ENCODE measurements around the gene HPGD.
A peak's percentile ranks its signal among the peaks of the same experiment; 100 is the strongest.

The HPGD gene

DNA sequence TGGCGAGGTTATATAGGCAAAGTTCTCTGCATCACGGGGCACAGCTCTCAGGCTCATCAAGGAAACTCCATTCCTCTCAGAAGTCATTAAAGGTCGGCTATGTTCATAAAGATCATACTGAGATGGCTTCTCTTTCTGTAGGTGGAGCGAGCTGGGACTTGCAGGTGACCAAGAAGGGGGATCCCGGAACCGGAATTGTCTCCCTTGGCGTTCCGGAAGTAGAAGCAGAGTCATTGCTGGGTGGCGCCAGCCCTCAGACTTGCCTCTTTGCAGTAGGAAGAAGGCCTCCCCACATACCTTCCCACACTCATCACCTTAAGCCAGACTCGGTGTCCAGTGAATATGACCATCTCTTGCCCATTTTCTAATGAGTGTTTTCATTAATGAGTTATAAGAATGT is 17.9 kb upstream of the HPGD start:
- TF ChIP-seq JUND (IDR thresholded peaks at IDR 0.05; ENCODE audit: low read depth): no peak
- DNase-seq (ENCODE audit: low read depth in 1 of 2, low spot score in 1 of 2): no peak
- in situ Hi-C loops (cut with HindIII; ENCODE audit: low pct_unique_long_range_greater_than_20kb, low sequenced_read_pairs): no loop called here

DNA sequence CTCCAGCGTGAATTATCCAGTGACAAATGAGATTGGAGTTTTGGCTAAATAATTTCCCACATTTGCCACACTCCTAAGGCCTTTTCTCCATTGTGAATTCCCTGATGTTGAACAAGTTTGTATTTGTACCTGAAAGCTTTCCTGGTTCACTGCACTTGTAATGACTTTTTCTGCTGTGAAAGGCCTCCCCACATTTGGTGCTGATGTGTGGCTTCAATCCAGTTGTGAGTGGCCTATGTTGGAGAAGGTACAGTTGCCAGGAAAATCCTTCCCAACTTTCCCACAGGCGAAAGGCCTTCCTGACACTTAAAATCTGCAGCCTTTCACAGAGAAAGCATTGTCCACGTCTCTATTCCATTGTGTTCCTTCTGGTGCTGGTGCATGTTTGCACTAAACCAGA is 17.3 kb upstream of the HPGD start:
- DNase-seq (ENCODE audit: low read depth in 1 of 2, low spot score in 1 of 2): no peak
- no peak for TF ChIP-seq JUND (IDR thresholded peaks at IDR 0.05; ENCODE audit: low read depth)
- in situ Hi-C loops (cut with HindIII; ENCODE audit: low pct_unique_long_range_greater_than_20kb, low sequenced_read_pairs): no loop called here

DNA sequence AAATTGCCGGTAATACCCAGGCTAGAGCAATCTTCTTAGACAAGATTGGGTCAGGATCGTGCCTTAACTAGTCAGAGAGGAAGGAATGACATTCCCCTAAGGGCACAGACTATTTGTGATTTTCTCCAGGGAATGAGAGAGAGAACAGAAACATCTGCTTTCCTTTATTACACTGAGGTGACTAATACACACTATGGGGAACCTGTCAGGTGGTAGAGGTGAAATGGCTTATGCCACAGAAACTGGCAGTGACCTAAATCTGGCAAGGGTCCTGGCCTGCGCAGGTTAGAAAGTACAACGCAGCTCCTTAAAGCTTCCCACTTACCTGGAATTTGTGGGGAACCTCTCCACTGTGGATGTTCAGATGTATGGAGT is 16.6 kb upstream of the HPGD start:
- DNase-seq (ENCODE audit: low read depth in 1 of 2, low spot score in 1 of 2): no peak
- in situ Hi-C loops (cut with HindIII; ENCODE audit: low pct_unique_long_range_greater_than_20kb, low sequenced_read_pairs): no loop called here
- no peak for TF ChIP-seq JUND (IDR thresholded peaks at IDR 0.05; ENCODE audit: low read depth)

DNA sequence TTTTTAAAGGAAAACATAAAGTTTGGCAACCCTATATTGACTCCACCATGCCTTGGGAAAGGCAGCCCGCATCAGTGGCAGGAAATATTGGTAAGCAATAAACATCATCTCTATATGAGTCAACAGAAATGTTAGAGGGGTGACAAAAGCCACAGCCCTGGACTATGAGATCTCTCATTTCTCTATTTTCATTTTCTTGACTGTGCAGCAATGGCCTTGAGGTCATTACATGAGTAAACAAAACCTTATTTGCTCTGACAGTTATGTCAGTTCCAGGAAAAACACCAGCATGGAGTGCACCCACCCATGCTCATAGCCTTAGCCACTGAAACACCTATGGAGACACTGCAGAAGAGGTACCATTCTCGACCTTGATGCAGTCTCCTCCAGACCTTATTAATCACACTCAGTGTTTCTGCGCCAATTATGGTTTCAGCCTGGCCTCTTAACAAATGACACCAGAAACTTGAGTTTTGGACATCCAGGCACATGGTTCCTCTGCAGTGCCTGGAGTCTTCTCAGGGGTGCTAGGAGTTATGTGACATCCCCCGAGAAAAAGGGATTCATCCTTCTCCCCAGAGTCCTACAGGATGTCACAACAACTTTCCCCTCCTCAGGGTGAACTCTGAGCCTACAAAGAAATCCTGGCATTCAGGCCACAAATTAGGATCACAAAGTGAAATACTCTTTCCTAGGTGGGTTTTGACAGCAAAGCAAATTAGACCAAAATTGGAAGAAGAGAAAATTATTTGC is 16.0 kb upstream of the HPGD start:
- in situ Hi-C loops (cut with HindIII; ENCODE audit: low pct_unique_long_range_greater_than_20kb, low sequenced_read_pairs): no loop called here
- no peak for TF ChIP-seq JUND (IDR thresholded peaks at IDR 0.05; ENCODE audit: low read depth)
- DNase-seq (ENCODE audit: low read depth in 1 of 2, low spot score in 1 of 2): no peak

DNA sequence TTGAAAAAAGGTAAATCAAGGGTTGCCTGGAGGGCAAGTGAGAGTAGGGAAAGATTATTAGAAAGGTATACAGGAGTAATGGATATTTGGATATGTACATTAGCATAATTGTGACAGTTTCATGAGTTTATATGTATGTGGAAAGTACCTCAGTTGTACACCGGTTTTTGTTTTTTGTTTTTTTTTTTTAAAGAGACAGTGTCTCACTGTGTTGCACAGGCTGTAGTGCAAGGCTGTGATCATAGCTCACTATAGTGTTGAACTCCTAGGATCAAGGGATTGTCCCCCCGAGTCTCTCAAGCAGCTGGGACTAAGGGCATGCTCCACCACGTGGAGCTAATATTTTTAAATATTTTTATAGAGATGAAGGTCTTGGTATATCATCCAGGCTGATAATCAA is 15.3 kb upstream of the HPGD start:
- DNase-seq (ENCODE audit: low read depth in 1 of 2, low spot score in 1 of 2): no peak
- in situ Hi-C loops (cut with HindIII; ENCODE audit: low pct_unique_long_range_greater_than_20kb, low sequenced_read_pairs): no loop called here
- TF ChIP-seq JUND (IDR thresholded peaks at IDR 0.05; ENCODE audit: low read depth): no peak

DNA sequence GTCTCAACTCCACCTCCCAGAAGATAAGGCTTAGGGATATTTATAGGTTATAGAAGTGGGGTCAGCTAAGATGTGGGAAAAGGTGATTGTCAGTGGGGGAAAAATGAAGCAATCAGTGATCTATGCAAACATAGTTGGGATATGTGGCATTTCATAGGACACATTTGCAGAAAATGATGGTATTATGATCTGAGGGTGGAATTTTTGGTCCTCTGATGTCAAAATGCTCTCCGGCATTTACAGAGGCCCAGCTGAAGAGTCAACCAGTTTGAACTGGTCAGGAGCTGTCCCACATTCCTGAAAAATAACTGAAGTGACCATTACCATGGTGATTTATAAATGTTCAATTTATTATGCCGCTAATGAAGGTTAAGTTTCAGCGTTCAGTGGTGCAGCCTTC is 12.2 kb upstream of the HPGD start:
- no peak for DNase-seq (ENCODE audit: low read depth in 1 of 2, low spot score in 1 of 2)
- in situ Hi-C loops (cut with HindIII; ENCODE audit: low pct_unique_long_range_greater_than_20kb, low sequenced_read_pairs): no loop called here
- TF ChIP-seq JUND (IDR thresholded peaks at IDR 0.05; ENCODE audit: low read depth): no peak

DNA sequence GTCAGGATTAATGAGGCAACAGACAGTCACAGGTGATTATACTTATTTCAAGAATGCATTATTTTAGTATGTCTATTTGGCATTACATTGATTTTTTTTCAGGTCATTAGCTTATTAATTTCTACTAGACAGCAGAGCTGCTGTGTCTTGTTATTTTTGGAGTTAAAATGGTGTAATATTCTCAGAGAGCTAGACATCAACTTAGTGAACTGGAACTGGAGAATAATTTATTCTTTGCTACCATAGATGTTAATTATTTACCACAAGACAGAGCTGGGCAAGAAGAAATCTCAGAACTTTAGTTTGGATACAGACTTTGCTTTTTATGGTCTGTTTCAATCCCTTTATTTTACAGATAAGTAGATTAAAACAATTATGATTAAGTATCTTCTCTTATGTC is 10.2 kb upstream of the HPGD start:
- in situ Hi-C loops (cut with HindIII; ENCODE audit: low pct_unique_long_range_greater_than_20kb, low sequenced_read_pairs): no loop called here
- no peak for DNase-seq (ENCODE audit: low read depth in 1 of 2, low spot score in 1 of 2)
- no peak for TF ChIP-seq JUND (IDR thresholded peaks at IDR 0.05; ENCODE audit: low read depth)

DNA sequence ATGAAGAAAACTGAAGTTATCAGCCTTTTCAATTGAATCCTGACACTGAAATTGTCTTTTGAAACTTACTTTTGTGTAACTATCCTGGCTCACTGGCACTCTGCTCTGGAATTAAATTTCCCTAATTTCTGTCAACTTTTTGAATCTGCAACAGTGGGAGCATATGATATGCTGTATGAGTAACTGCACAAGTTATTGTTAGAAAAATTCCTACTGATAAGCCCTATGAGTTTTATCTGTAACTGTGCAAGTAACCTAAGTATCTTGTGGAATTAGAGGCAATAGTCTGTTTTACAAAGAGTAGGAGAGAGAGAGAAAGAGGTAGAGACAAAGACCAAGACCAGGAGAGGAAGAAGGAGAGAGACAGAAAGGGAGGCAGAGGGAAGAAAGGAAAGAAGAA is 9.2 kb upstream of the HPGD start:
- no peak for DNase-seq (ENCODE audit: low read depth in 1 of 2, low spot score in 1 of 2)
- in situ Hi-C loops (cut with HindIII; ENCODE audit: low pct_unique_long_range_greater_than_20kb, low sequenced_read_pairs): no loop called here
- TF ChIP-seq JUND (IDR thresholded peaks at IDR 0.05; ENCODE audit: low read depth): no peak

DNA sequence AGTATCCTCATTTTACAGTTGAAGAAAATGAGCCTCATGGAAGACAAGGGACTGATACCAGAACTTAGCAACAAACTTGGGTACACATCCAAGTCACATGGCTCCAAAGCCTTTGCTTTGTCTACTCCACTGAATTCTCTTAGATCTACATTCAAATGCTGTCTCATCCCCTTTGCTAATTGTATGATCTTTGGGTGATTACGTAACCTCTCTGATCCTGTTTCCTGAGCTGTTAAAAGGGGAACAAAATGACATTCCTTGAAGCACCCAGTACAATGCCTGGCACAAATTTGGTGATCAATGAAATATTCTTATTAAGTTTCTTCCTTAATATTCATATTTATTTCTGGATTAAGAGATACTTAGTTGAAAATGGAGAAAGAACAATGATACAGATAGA is 5.9 kb upstream of the HPGD start:
- in situ Hi-C loops (cut with HindIII; ENCODE audit: low pct_unique_long_range_greater_than_20kb, low sequenced_read_pairs): no loop called here
- TF ChIP-seq JUND (IDR thresholded peaks at IDR 0.05; ENCODE audit: low read depth): no peak
- no peak for DNase-seq (ENCODE audit: low read depth in 1 of 2, low spot score in 1 of 2)

DNA sequence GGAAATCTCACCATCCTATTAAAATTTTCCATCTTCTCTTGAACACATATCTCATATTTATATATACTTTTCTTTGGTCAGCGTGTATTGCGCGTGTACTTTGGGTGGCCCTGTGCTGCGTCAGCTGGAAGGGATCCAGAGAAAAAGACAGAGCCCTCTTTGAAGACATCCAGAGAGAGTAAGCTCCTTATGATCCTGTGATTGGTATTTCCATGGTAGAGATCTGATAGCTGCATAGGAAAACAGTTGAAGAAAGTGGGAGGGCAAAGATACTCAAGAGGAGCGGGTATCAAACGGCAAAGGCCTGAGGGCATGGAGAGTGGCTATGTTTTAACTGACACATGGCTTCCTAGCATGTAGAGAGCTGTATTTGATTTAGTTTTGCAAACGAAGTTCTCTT is 4.4 kb upstream of the HPGD start:
- DNase-seq (ENCODE audit: low read depth in 1 of 2, low spot score in 1 of 2): no peak
- in situ Hi-C loops (cut with HindIII; ENCODE audit: low pct_unique_long_range_greater_than_20kb, low sequenced_read_pairs): no loop called here
- TF ChIP-seq JUND (IDR thresholded peaks at IDR 0.05; ENCODE audit: low read depth): no peak

DNA sequence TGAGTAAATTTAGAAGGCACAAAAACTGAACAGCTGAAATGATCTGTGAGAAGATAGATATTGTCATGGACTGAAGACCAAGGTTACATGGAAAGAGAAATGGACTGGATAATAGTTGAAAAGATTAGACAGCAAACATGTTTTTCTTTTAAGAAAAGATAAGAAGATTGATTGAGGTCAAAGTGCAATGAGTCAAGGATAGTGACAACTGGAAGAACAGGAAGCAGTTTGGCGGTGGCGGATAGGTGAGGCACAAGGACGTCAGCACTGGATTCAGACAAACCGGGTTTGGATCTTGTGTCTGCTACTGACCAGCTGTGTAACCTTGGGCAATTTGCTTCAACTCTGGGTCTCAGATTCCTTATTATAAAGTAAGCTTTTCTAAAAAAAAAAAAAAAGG is 2.0 kb upstream of the HPGD start:
- DNase-seq (ENCODE audit: low read depth in 1 of 2, low spot score in 1 of 2): no peak
- in situ Hi-C loops (cut with HindIII; ENCODE audit: low pct_unique_long_range_greater_than_20kb, low sequenced_read_pairs): no loop called here
- no peak for TF ChIP-seq JUND (IDR thresholded peaks at IDR 0.05; ENCODE audit: low read depth)

DNA sequence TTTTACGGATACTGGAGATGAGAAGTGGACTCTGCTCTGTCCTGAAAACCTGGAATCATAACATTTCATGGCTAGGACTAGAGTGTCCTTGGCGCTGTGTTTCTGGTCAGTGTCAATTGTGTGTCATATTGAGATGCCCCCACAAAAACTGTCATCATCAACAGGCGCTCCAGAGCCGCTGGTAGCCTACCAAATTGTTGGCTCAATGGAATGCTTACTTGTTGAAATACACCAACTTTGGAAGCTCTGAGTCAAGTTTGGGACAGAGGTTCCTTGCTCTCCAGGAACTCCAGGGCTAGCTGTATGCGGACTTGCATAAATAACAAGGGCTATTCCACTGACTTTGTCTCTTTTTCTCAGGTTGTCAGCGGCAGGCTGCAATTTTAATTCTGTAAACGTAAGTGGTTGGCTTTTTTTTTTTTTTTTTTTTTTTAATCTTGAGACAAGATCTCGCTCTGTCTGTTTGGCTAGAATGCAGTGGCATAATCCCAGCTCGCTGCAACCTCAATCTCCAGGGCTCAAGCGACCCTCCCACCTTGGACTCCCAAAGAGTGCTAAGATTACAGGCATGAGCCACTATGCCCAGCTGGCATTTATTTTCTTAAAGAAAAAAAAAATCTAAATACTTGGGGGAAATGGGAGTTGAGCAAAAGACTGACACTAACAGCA is 871 bp upstream of the HPGD start:
- no peak for TF ChIP-seq JUND (IDR thresholded peaks at IDR 0.05; ENCODE audit: low read depth)
- in situ Hi-C loops (cut with HindIII; ENCODE audit: low pct_unique_long_range_greater_than_20kb, low sequenced_read_pairs): no loop called here
- peak in 1 of 2 experiments; percentile 3 for DNase-seq (ENCODE audit: low read depth in 1 of 2, low spot score in 1 of 2)

DNA sequence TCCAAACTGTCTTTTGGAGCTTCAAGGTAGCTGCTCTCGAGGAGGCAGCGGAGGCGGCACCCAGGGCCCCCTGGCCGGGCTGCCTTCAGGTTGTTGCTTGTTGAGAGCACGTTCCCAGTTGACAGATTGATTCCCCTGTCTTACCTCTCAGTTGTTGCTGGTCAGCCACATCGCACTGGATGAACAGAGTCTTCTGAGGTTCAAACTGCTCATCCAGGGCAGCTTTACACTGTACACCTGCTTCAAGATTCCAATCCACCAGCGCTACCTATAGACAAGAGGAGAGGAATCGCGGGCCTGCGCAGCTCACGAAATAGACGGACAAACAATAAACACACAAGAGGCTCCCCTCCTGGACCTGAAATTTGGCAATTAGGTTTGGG is 497 bp downstream of the HPGD start:
- in situ Hi-C loops (cut with HindIII; ENCODE audit: low pct_unique_long_range_greater_than_20kb, low sequenced_read_pairs): no loop called here
- DNase-seq (ENCODE audit: low read depth in 1 of 2, low spot score in 1 of 2): peak; percentile 5 to 53
- TF ChIP-seq JUND (IDR thresholded peaks at IDR 0.05; ENCODE audit: low read depth): no peak

DNA sequence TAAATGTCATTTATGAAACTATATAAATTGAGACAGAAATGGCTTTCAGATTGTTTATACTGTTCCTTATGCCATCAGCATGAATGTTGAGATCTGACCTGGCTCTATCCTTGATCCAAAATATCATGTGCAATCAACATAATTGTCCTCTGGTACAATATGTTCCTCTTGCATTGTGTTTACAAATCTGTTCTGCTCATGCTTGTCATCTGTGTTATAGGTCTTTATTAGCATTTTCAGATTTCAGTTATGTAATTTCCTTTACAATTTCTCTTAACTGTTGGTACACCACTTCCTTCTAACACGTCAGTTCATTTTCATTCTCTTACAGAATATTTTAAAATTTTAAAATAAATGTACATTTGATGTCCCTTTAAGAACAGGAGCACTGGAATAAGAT is 1.6 kb downstream of the HPGD start:
- DNase-seq (ENCODE audit: low read depth in 1 of 2, low spot score in 1 of 2): no peak
- TF ChIP-seq JUND (IDR thresholded peaks at IDR 0.05; ENCODE audit: low read depth): no peak
- in situ Hi-C loops (cut with HindIII; ENCODE audit: low pct_unique_long_range_greater_than_20kb, low sequenced_read_pairs): no loop called here

Data from T47D (cell line).